AG04450 (cell line): ENCODE measurements around the gene TBKBP1. TPM values are rescaled to one million over a fixed set of nuclear protein-coding genes. Genes with fewer than 3 reads are reported as not detected.

Experiments used
- CTCF ChIA-PET: fragments of 300-600, 350-600 bp; formaldehyde crosslinking; extraction: SDS; loops from one replicate; lab custom pipeline; 2022; ENCODE audit warnings: antibody characterized with exemption, inconsistent platforms; lab: Charles Lee
- POLR2A ChIA-PET: fragments of 350-600 bp; formaldehyde crosslinking; extraction: SDS; loops from one replicate; lab custom pipeline; 2021; ENCODE audit warnings: antibody characterized with exemption, inconsistent platforms; lab: Yijun Ruan, JAX
- DNase-seq: peaks from one replicate; pipeline ENCODE4 v3.0.0-alpha.2; 2011; ENCODE audit warnings: low read depth, low spot score
- H3K27ac ChIP-seq: one replicate; pipeline ENCODE4 v1.5.1; 2012; ENCODE audit warnings: low read depth, low read length, control low read depth
- H3K27me3 ChIP-seq: one replicate; pipeline ENCODE4 v1.6.0; 2012; ENCODE audit warnings: low read length; ENCODE audit not compliant: control insufficient read depth, insufficient read depth
- H3K4me3 ChIP-seq: 2 replicates; pipeline ENCODE4 v1.5.1; 2011; ENCODE audit warnings: mild to moderate bottlenecking, low read depth, low read length, control low read depth
- H3K9me3 ChIP-seq: 2 replicates; pipeline ENCODE4 v1.5.1; 2012; ENCODE audit warnings: low read length; ENCODE audit not compliant: control insufficient read depth, insufficient read depth
- polyA plus RNA-seq: library from polyadenylated mRNA; depleted of rRNA; stranded (reverse); fragments of >200 nt; gene quantifications from 2 replicates; pipeline ENCODE4 v1.2.3, GENCODE V29; 2011
- TF ChIP-seq, protein P1 (sequence below): IDR thresholded peaks from 2 replicates; pipeline ENCODE4 v1.5.1; 2011; ENCODE audit warnings: low read depth, low read length, control low read depth, inconsistent platforms

Gene TBKBP1
- polyA plus RNA-seq, 1 experiment, result 4.8 TPM

DNA sequence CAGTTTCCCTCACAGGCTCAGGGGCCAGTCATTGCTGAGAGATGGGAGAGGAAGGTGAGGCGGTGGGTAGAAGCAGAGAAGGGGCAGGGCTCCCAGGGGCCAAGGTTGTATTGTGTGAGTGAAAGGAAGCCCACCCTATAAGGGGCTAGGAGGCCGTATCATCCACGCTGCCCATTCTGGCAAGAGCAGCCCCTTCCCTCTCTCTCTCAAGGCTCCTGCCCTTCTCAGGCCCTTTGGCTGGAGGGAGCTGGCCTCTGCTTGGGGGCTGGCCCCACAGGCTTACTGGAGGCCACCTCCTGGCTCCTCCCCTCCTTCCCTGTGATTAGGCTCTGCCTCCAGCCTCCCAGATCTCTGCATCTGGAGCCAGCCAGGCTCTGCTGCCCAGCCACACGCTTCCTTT, 7.6 kb downstream of the TBKBP1 start:
- POLR2A ChIA-PET, result no interaction called here
- H3K27me3 ChIP-seq, result no peaks in the 10 kb centered on the region
- no peaks in the 10 kb centered on the region; the same call in 1 of the 2 replicates for H3K9me3 ChIP-seq
- no peak overlapping the region for H3K4me3 ChIP-seq
- no peak for DNase-seq
- CTCF ChIA-PET, result interaction anchor here (0.5 kb wide), 1 partner anchor 35 kb away, joined by 3 read pairs; no protein-coding TSS in a partner anchor
- no peak overlapping the region for H3K27ac ChIP-seq
- TF ChIP-seq, protein P1, sequence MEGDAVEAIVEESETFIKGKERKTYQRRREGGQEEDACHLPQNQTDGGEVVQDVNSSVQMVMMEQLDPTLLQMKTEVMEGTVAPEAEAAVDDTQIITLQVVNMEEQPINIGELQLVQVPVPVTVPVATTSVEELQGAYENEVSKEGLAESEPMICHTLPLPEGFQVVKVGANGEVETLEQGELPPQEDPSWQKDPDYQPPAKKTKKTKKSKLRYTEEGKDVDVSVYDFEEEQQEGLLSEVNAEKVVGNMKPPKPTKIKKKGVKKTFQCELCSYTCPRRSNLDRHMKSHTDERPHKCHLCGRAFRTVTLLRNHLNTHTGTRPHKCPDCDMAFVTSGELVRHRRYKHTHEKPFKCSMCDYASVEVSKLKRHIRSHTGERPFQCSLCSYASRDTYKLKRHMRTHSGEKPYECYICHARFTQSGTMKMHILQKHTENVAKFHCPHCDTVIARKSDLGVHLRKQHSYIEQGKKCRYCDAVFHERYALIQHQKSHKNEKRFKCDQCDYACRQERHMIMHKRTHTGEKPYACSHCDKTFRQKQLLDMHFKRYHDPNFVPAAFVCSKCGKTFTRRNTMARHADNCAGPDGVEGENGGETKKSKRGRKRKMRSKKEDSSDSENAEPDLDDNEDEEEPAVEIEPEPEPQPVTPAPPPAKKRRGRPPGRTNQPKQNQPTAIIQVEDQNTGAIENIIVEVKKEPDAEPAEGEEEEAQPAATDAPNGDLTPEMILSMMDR, result no peak

DNA sequence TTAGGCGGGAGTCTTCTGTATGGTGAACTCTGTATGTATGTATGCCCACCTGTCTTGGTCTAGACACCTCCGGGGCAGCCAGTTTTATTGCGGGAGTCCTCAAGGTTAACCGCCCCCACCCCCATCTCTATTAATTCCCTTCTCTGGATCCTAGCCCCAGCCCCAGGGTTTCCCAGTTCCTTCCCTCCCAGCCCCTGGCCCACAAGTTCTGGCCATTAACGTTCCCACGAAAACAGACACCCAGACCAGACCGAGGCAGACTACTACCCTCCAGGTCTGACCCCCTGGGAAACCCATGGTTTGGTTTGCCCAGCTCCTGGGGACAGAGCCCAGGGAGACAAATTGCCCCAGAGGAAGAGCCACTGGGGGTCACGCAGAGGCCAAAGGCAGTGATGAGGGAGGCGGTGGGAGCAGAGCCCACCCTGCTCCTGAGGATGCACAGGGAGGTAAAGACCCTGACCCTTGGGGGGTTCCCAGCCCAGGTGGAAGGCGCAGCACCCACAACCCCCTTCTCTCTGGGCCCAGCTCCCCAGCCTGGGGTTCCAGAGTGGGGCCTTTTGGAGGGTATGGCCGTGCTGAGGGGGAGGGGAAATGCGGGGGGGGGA, 8.5 kb downstream of the TBKBP1 start:
- TF ChIP-seq, protein P1, result no peak
- CTCF ChIA-PET, result no interaction called here
- H3K9me3 ChIP-seq, result no peaks in the 10 kb centered on the region; the same call in 1 of the 2 replicates
- no peak for DNase-seq
- no peaks in the 10 kb centered on the region for H3K27me3 ChIP-seq
- H3K27ac ChIP-seq, result no peak overlapping the region
- POLR2A ChIA-PET, result no interaction called here
- no peak overlapping the region for H3K4me3 ChIP-seq

DNA sequence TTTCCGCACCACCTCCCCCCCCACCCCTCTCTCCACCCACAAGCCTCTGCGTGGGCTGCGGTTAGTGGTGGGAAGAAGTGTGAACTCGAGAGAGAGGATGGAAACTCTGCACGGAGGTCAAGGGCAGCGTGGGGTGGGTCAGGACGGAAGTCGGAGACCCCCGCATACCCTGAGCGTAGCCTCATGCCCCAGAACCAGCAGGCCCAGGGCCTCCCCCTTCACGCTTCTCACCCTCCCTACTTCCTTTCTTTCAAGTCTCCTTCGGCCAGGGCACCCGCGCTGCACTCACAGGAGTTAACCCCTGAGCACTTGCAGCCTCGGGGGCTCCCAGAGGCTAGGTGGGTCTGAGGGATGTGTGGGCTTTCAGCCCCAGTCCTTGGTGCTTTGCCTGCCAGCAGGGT, 9.2 kb downstream of the TBKBP1 start:
- TF ChIP-seq, protein P1, result no peak
- POLR2A ChIA-PET, result no interaction called here
- CTCF ChIA-PET, result no interaction called here

DNA sequence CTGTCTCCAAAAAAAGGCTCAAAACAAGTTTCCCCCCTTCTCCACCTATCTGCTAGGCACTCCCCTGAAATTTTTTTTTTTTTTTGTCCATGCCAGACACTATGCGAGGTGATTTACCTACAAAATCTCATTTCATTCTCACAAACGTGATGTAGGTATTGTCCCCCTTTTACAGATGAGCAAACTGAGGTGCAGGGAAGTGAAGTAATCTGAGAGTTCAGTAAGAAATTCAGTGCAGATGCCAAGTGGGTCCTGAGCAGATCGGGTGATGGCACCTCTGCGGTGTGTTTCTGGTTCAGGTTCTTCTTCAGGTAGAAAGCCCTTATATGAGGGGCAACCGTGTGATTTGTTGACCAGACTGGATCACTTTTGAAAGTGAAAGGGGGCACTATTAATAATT, 9.7 kb downstream of the TBKBP1 start:
- DNase-seq, result no peak
- CTCF ChIA-PET, result no interaction called here

More for the DNA sequence above, 9.2 kb downstream of the TBKBP1 start:
- Histone ChIP-seq H3K4me3 (no peak overlapping the region), H3K9me3 (no peaks in the 10 kb centered on the region; the same call in 1 of the 2 replicates), H3K27ac (no peak overlapping the region), H3K27me3 (no peaks in the 10 kb centered on the region)
- DNase-seq, result no peak

DNA sequence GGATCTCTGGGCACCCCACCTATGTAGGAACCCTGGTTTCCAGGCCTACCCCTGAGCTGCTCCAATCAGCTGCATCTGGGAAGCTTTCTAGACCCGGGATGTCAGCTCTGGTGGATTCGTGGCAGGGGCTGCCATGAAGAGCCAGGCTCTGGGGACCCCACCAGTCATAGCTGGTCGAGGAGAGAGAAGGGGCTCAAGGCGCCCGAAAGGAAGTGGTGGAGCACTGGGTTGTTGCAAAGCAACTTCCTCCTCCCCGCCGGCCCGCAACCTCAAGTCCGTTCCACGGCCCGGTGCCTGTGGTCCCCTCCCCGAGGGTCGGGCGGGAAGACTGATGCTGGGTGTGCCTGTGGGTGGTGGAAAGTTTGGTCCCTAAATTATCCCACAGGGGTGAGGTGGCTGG, 10.2 kb downstream of the TBKBP1 start:
- H3K9me3 ChIP-seq, result no peaks in the 10 kb centered on the region; the same call in 1 of the 2 replicates
- H3K4me3 ChIP-seq, result no peak overlapping the region
- no peak for DNase-seq
- H3K27me3 ChIP-seq, result no peaks in the 10 kb centered on the region
- POLR2A ChIA-PET, result no interaction called here
- no peak overlapping the region for H3K27ac ChIP-seq
- TF ChIP-seq, protein P1, result no peak
- CTCF ChIA-PET, result no interaction called here

More for the DNA sequence above, 9.7 kb downstream of the TBKBP1 start:
- TF ChIP-seq, protein P1, result no peak
- H3K27ac ChIP-seq, result no peak overlapping the region
- H3K27me3 ChIP-seq, result no peaks in the 10 kb centered on the region
- no peaks in the 10 kb centered on the region; the same call in 1 of the 2 replicates for H3K9me3 ChIP-seq
- H3K4me3 ChIP-seq, result no peak overlapping the region
- POLR2A ChIA-PET, result no interaction called here
